ENCODE data around the gene DSPP. TPM values are rescaled to one million over a fixed set of nuclear protein-coding genes. Genes with fewer than 3 reads are reported as not detected.

DSPP gene
- total and polyA plus RNA-seq, 2 of the 4 experiments (the other 2 are of a cell fraction), result not detected

DNA sequence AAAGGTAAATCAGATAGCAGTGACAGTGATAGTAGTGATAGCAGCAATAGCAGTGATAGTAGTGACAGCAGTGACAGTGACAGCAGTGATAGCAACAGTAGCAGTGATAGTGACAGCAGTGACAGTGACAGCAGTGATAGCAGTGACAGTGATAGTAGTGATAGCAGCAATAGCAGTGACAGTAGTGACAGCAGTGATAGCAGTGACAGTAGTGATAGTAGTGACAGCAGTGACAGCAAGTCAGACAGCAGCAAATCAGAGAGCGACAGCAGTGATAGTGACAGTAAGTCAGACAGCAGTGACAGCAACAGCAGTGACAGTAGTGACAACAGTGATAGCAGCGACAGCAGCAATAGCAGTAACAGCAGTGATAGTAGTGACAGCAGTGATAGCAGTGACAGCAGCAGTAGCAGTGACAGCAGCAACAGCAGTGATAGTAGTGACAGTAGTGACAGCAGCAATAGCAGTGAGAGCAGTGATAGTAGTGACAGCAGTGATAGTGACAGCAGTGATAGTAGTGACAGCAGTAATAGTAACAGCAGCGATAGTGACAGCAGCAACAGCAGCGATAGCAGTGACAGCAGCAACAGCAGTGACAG, 6.1 kb downstream of the DSPP start:
- no peak overlapping the region for H3K4me2 ChIP-seq (ENCODE audit: low read depth, low read length)
- 89% methylated on average over 3 of the region's 4 CpGs; no CpG with 5 or more reads in 1 of the 2 experiments for WGBS, 2 experiments (ENCODE audit: extremely low coverage in 2 of 2, insufficient read length in 1 of 2)
- ChIA-PET POLR2A (ENCODE audit: unreplicated experiment) (no interaction called here), CTCF (no interaction called here)
- no peak overlapping the region for H2BK5ac ChIP-seq (ENCODE audit: low read depth, low read length, poor library complexity, severe bottlenecking)
- H3K56ac ChIP-seq (ENCODE audit: extremely low read depth, insufficient read depth, low read length), result no peak overlapping the region
- no peak overlapping the region for H3K4me3 ChIP-seq (ENCODE audit: insufficient read depth, low read depth, low read length)
- intact Hi-C loops (cut with micrococcal nuclease) (no loop called here), in situ Hi-C loops (cut with MboI; ENCODE audit: low sequenced_read_pairs) (no loop called here), dilution Hi-C loops (cut with HindIII; ENCODE audit: low sequenced_read_pairs, unreplicated experiment) (no loop called here)
- no peak overlapping the region for H2BK20ac ChIP-seq (ENCODE audit: low read depth, low read length)
- DNase-seq, result no peak
- no peak overlapping the region for H2BK120ac ChIP-seq (ENCODE audit: low read depth, low read length)
- no peaks in the 10 kb centered on the region; the same call in 1 of the 2 replicates for H3K9me1 ChIP-seq (ENCODE audit: insufficient read depth, low read length)
- no peak for TF ChIP-seq MXI1 (IDR thresholded peaks at IDR 0.05; ENCODE audit: borderline replicate concordance, low read depth, low read length)
- no peak for TF ChIP-seq RFX5 (IDR thresholded peaks at IDR 0.05; ENCODE audit: low read depth, low read length)
- TF ChIP-seq RCOR1 (IDR thresholded peaks at IDR 0.05; ENCODE audit: insufficient replicate concordance, low read length), result no peak
- TF ChIP-seq MAFK (IDR thresholded peaks at IDR 0.05; ENCODE audit: low read depth, low read length), result no peak
- no peak for TF ChIP-seq BHLHE40 (IDR thresholded peaks at IDR 0.05; ENCODE audit: low read depth, low read length)
- no peak for TF ChIP-seq FOS (IDR thresholded peaks at IDR 0.05; ENCODE audit: low read depth, low read length)
- no peaks in the 10 kb centered on the region for H4K20me1 ChIP-seq (ENCODE audit: insufficient read depth, low read length)
- H3K14ac ChIP-seq (replicated peaks; ENCODE audit: low read depth, low read length), result no peak overlapping the region
- H3K4ac ChIP-seq (ENCODE audit: low read depth, low read length), result no peak overlapping the region
- H2AK9ac ChIP-seq (replicated peaks; ENCODE audit: low read depth, low read length, poor library complexity), result no peak overlapping the region
- H4K8ac ChIP-seq (ENCODE audit: low read depth in 2 of 2, low read length in 2 of 2), result no peak overlapping the region
- H3K9me3 ChIP-seq (ENCODE audit: control insufficient read depth, insufficient read depth, low read length), result no peaks in the 10 kb centered on the region
- no peak overlapping the region for H4K91ac ChIP-seq (ENCODE audit: insufficient read depth, low read depth, low read length)
- no TSS peak for BruUV-seq (replicated peaks)
- no peak overlapping the region for H3K23ac ChIP-seq (ENCODE audit: low read depth, low read length)
- H3K18ac ChIP-seq (ENCODE audit: low read depth, low read length), result no peak overlapping the region
- H3K79me1 ChIP-seq (ENCODE audit: low read depth in 1 of 2, low read length in 2 of 2), result no peaks in the 10 kb centered on the region
- no peaks in the 10 kb centered on the region for H3K4me1 ChIP-seq (ENCODE audit: control insufficient read depth, insufficient read depth, low read length)
- H4K5ac ChIP-seq (ENCODE audit: low read depth, low read length), result no peak overlapping the region
- no peak overlapping the region for H2BK15ac ChIP-seq (ENCODE audit: low read depth, low read length)
- ATAC-seq (ENCODE audit: low read depth), result no peak
- no peak overlapping the region for H2AK5ac ChIP-seq (ENCODE audit: low read depth, low read length)
- no peaks in the 10 kb centered on the region for H3K36me3 ChIP-seq (ENCODE audit: control insufficient read depth, insufficient read depth, low read length)
- H3K27ac ChIP-seq (ENCODE audit: insufficient read depth, low read length), result no peak overlapping the region
- H3K9ac ChIP-seq (ENCODE audit: low read depth, low read length), result no peak overlapping the region
- no peaks in the 10 kb centered on the region for H3K27me3 ChIP-seq (ENCODE audit: control insufficient read depth, insufficient read depth, low read length)
- no peak overlapping the region for H2AFZ ChIP-seq (replicated peaks; ENCODE audit: low read length, poor library complexity)
